GM18909 (cell line): ENCODE data around the gene RNF141.

ENCODE experiments used
- ATAC-seq: cut with Tn5 transposase; IDR thresholded peaks from one replicate; pipeline ENCODE4 v1.9.1; 2021; ENCODE audit warnings: mild to moderate bottlenecking; ENCODE audit not compliant: unreplicated experiment, poor library complexity

Gene RNF141

GRCh38 chr11:10540915-10541560 is at the start of gene RNF141:
RNF141 (minus strand) TSS chr11:10541187; CDS start chr11:10534158, 7,029 bp downstream.
- peak; percentile 99 for ATAC-seq

- ATAC-seq = no peak
Observed at GRCh38 chr11:10590218-10590915, 49.4 kb upstream of the RNF141 start.

GRCh38 chr11:10588904-10589303 is 47.9 kb upstream of the RNF141 start:
- no peak for ATAC-seq

GRCh38 chr11:10587995-10588394 is 47.0 kb upstream of the RNF141 start:
- no peak for ATAC-seq

GRCh38 chr11:10587388-10587787 is 46.4 kb upstream of the RNF141 start:
- no peak for ATAC-seq

- no peak for ATAC-seq
Observed at GRCh38 chr11:10584071-10584501, 43.1 kb upstream of the RNF141 start.

- no peak for ATAC-seq
Observed at GRCh38 chr11:10581481-10582019, 40.6 kb upstream of the RNF141 start.

GRCh38 chr11:10580623-10581022 is 39.6 kb upstream of the RNF141 start:
- ATAC-seq = no peak

- no peak for ATAC-seq
Observed at GRCh38 chr11:10579700-10580099, 38.7 kb upstream of the RNF141 start.

GRCh38 chr11:10576035-10576398 is 35.0 kb upstream of the RNF141 start:
- ATAC-seq = no peak

- ATAC-seq = no peak
Observed at GRCh38 chr11:10575346-10576034, 34.5 kb upstream of the RNF141 start.

- no peak for ATAC-seq
Observed at GRCh38 chr11:10573556-10573955, 32.6 kb upstream of the RNF141 start.

GRCh38 chr11:10573028-10573427 is 32.0 kb upstream of the RNF141 start:
- ATAC-seq = no peak

GRCh38 chr11:10572533-10572932 is 31.5 kb upstream of the RNF141 start:
- ATAC-seq = no peak

GRCh38 chr11:10568486-10568941 is 27.5 kb upstream of the RNF141 start, which contains the start of gene LYVE1:
LYVE1 (minus strand) TSS chr11:10568665; CDS start chr11:10568532, 133 bp downstream.
- ATAC-seq = no peak

GRCh38 chr11:10567446-10567845 is 26.5 kb upstream of the RNF141 start:
- ATAC-seq = no peak

- no peak for ATAC-seq
Observed at GRCh38 chr11:10566257-10566957, 25.4 kb upstream of the RNF141 start.

GRCh38 chr11:10565493-10565892 is 24.5 kb upstream of the RNF141 start:
- no peak for ATAC-seq

- no peak for ATAC-seq
Observed at GRCh38 chr11:10564696-10565318, 23.8 kb upstream of the RNF141 start.

- ATAC-seq = no peak
Observed at GRCh38 chr11:10564030-10564429, 23.0 kb upstream of the RNF141 start.
